ENCODE measurements around the gene KCNK5. TPM values are rescaled to one million over a fixed set of nuclear protein-coding genes. Genes with fewer than 3 reads are reported as not detected.

KCNK5 gene
- total RNA-seq, 1 experiment from 2014 or later: 0.79 TPM

DNA sequence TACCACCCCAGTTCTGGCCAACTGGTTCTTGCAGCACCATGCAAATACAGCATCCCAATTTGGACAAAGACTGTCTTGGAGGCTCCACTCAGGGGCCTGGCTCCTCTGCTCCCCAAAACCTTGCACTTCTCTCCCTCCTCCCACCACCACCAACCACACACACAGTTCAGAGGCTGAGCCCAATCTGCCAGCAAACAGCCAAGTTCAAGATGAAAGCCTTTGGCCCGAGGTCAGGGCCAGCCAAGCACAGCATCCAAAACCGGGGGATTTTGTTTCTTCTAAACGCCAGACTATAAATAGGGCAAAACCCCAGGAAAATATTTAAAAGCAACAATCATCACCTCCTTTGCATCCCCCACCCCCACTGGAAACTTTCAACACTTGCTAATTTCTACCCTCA, 5.7 kb downstream of the KCNK5 start:
- DNase-seq (ENCODE audit: low read depth, low spot score): no peak

DNA sequence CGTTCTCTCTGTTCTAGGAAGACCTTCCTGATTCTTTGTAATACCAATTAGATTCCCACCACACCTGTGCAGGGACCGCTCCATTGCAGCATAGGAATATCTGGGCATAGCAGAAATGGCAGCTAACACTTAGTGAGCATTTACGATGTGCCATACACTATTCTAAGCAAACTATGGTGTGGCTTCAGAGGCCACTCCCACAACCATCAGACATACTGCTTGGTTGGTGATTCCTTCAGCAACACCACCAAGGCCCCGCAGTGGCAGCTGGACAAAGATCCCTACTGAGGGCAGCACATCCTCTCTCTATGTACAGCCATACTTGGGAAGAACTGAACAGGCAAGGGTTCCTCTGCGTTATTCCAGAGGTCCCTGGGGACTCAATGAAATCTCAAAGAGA, 6.2 kb downstream of the KCNK5 start:
- DNase-seq (ENCODE audit: low read depth, low spot score): no peak
- in situ Hi-C loops (cut with HindIII; ENCODE audit: low pct_unique_long_range_greater_than_20kb, low sequenced_read_pairs): no loop called here

More for the DNA sequence above, 5.7 kb downstream of the KCNK5 start:
- in situ Hi-C loops (cut with HindIII; ENCODE audit: low pct_unique_long_range_greater_than_20kb, low sequenced_read_pairs): no loop called here

DNA sequence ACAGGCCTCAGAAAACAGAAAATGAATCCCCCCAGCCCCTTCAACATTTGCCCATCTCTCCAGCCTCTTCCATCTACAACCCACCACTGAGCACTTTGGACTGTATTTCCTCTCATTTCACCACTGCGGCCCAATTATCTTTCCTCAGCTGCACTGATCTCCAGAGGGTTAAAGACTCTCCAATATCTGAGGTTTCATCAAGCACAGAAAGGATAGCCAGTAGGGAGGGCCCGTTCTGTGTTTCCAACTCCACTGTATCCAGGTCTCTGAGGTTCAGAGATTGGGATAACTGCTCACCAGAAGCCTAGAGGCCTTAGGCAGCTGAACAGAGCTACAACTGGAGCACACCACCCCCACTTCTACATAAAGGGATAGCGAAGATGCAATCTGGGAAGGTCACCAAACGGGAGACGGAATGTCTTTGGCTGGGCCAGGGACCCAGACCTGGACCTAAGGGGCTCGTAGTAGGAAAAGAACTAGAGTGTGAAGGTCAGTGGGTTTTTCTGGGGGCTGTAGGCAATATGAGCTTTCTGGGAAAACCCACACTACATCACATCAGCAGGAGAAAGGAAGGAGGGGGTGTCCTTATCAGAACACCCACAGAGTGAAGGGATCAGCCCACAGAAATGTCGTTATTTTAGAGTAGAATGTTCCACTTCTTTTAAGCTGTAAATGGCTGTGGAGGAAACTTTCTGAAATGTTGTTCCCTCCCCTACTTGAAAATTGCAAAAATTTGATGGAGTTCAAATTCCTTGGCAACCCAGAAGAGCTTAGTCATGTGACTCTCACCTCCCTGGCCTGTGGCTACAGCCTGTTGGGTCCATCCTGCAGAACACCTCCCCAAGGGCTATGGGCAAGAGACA, 7.3 kb downstream of the KCNK5 start:
- no peak for DNase-seq (ENCODE audit: low read depth, low spot score)
- in situ Hi-C loops (cut with HindIII; ENCODE audit: low pct_unique_long_range_greater_than_20kb, low sequenced_read_pairs): no loop called here

DNA sequence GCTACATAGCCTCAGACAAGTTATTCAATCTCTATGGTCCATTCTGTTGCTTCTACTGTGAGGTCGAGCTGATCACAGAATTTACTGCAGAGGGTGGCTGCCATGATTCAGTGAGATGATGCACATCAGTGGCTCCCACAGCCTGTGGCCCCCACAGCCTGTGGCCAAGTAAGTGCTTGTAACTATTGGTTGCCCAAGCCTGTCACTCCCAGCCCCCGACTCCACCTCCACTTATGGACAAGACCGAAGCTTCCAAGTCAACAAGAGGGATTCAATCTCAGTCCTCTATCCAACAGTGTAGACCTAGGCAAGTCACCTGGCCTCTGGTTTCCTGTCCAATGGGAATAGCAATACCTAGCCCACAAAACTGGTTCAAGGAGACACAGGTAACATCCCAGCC, 8.2 kb downstream of the KCNK5 start:
- in situ Hi-C loops (cut with HindIII; ENCODE audit: low pct_unique_long_range_greater_than_20kb, low sequenced_read_pairs): no loop called here

DNA sequence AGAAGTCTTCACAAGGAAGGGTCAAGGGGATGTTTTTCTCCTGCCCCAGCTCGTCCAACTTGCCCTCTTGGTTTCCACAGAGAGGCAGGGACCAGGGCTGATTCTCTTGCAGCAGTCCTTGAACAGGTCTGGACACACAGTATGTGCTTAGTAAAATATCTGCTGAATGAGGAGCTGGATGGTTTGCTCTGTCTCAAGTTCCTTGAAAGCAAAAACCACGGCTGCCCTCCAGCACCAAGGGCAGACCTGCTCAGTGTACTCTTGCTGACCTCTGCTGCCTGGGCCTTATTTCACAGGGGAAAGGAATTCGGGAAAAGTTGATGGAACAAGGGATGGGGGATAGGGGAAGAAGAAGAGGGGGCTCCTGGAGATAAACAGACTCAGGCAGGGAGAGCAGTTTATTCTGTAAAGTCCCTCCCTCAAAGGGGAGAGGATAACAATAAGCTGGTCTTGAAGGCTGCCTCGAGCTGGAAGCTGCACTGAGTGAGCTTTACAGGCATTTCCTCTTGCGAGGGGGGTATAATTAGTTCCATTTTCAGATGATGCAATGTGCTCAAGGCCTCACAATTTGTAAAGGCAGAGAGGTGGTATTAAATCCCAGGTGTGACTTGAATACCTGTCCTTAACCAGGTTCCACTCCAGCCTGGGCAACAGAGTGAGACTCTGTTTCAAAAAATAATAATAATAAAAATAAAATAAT, 10.3 kb downstream of the KCNK5 start:
- no peak for DNase-seq (ENCODE audit: low read depth, low spot score)
- in situ Hi-C loops (cut with HindIII; ENCODE audit: low pct_unique_long_range_greater_than_20kb, low sequenced_read_pairs): no loop called here

More for the DNA sequence above, 8.2 kb downstream of the KCNK5 start:
- DNase-seq (ENCODE audit: low read depth, low spot score): no peak

DNA sequence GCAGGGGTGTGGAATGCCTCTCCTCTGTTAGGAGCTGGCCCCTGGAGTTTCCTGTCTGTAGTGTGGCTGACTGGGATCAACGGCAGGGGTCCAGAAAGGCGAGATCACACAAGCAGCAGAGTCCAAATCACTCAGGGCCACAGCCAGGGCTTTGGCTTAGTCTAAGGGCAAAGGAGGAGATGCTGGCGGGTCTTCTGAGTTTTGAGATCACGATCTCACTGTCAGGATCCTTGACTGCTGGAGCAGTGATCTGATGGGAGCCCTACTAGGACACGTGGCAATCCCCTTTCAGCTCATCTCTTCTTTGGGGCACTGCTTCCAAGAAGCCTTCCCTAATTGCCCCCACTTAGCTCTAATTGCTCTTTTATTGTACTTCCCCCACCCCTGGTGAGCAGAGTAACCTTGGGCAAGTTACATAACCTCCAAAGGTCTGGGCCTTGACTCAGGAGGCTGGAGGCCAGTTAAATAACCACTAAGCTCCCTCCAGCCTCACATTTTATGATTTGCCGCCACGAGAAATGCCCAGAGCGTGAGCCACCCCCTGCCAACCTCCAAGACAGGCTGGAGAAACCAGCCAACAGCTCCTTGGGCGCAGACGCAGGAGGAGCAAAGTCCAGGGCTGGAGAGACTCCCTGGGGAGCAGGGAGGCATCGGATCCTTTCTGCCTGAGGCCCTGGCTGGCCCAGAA, 12.0 kb downstream of the KCNK5 start:
- in situ Hi-C loops (cut with HindIII; ENCODE audit: low pct_unique_long_range_greater_than_20kb, low sequenced_read_pairs): no loop called here
- DNase-seq (ENCODE audit: low read depth, low spot score): no peak

DNA sequence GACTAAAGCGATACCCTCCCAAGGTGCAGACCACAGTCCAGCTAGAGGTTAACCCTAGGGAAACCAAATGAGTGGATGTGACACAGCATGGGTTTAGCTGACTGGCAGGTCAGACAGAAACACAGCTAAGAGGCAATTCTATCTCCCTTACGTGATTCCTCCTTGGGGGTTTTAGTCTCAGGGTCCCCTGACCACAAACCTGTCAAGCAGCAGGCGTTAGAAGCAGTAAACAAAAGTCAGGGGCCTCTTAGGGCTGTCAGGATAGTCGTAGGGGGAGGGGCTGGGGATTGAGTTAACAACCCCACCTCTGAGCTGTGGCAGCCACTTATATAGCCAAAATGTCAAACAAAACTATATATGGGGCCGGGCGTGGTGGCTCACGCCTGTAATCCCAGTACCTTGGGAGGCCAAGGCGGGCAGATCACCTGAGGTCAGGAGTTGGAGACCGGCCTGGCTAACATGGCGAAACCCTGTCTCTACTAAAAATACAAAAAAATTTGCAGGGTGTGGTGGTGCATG, 13.6 kb downstream of the KCNK5 start:
- in situ Hi-C loops (cut with HindIII; ENCODE audit: low pct_unique_long_range_greater_than_20kb, low sequenced_read_pairs): no loop called here
- DNase-seq (ENCODE audit: low read depth, low spot score): no peak

DNA sequence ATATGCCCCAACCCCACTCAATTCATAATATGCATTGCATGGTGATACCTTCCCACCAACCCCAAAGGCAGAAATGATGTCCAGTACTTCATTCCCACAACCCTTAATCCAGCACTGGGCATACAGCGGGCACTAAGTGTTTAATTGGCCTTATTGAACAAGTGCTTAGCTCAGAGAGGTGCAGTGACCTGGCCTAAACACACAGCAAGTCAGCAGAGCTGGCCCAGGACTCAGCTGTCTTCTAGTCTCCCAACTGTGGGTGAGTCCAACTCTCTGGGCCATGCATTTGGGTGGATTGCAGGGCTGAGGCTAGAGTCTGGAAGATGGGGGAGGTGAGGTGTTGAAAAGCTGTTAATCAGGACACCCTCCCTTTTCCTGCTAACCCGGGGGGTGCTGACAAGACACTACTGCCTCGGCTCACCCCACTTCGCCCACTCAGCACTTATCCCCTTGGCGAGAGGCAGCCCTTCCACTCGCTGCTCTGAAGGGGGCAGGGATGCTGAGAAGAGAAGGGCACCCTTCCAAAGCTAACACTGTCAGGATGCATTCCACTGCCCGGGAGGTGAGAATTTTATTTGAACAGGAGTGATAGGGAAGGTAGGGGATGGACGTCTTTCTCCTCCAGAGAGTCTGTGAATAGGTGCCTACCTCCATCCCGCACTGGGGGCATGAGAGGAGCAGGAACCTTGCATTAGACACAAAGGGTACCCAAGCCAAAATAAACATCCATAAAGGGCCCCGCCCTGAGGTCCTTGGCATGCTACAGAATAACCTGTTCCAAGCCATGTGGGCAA, 14.2 kb downstream of the KCNK5 start:
- in situ Hi-C loops (cut with HindIII; ENCODE audit: low pct_unique_long_range_greater_than_20kb, low sequenced_read_pairs): no loop called here
- no peak for DNase-seq (ENCODE audit: low read depth, low spot score)

DNA sequence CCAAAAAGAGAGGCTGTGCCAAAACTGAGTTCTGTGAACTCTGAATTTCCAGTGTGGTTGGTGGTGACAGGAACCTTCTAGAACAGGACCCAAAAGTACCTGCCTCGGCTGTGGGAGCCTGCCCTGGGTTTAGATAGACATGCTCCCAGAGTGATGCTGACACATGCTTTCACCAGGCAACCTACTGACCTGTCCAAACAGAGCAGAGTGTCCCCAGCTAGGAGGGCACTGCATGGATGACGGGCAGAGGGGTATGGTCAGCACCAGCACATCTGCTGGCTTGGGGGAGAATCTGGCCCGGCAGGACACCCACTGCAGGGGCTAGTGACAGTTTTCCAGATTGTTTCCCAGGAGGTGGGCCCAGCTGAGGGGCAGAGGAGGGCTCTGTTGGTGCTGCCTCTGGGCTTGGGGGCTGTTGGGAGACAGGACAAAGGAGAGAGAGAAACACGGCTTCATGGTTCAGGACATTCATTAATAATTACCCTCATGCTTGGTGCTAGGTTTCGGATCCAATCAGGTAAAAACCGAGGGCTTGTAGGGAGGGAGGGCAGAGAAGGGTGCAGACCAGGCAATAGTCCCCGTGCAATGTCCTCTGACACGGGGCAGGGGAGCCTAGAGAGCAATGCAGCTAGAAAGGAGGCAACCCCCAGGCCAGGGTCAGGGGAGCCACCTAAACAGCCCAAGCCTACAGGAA, 15.0 kb downstream of the KCNK5 start:
- in situ Hi-C loops (cut with HindIII; ENCODE audit: low pct_unique_long_range_greater_than_20kb, low sequenced_read_pairs): no loop called here
- no peak for DNase-seq (ENCODE audit: low read depth, low spot score)

DNA sequence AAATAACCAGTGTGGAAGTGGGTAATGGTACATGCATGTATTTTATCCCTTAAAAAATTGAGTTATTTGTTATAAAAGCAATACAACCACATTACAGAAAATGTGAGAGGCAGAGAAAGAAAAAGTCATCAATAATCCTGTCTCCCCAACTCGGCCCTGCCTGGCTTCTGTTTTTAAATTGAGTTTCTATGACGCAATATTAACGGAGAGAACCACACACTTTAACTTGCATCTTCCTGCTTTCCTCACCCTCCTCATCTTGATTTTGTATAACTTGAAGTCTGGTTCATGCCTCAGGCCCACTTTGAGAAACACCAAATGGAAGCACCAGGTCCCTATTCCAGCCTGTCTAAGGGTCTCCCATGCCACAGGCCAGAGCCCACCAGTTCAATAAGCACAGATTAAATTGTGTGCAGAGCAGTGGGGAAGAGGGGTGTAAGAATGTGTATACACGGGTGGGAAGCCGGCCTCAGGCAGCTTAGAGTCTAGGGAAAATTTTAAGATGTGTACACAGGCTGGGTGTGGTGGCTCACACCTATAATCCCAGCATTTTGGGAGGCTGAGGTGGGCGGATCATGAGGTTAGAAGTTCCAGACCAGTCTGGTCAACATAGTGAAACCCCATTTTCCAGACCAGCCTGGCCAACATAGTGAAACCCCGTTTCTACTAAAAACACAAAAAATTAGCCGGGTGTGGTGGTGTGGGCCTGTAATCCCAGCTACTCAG, 15.9 kb downstream of the KCNK5 start:
- DNase-seq (ENCODE audit: low read depth, low spot score): no peak
- in situ Hi-C loops (cut with HindIII; ENCODE audit: low pct_unique_long_range_greater_than_20kb, low sequenced_read_pairs): no loop called here

DNA sequence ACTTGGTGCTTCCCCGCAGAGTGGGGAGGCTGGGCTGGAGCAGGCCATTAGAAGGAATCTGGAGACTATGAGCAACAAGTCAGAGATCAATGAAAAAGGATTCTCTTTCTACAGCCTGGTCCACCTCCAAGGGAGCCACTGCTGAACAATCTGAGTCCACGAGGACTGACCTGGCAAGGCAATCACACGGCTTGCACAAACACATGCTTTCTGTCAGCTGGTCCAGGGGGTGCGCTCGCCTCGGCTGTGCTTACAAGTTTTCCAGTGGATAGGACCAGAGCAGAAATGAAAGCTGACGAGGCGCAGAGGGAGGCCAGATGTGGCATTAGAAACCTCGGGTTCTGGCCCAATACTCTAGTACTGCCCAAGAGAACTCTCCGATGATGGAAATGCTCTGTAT, 18.1 kb downstream of the KCNK5 start:
- in situ Hi-C loops (cut with HindIII; ENCODE audit: low pct_unique_long_range_greater_than_20kb, low sequenced_read_pairs): no loop called here
- no peak for DNase-seq (ENCODE audit: low read depth, low spot score)

DNA sequence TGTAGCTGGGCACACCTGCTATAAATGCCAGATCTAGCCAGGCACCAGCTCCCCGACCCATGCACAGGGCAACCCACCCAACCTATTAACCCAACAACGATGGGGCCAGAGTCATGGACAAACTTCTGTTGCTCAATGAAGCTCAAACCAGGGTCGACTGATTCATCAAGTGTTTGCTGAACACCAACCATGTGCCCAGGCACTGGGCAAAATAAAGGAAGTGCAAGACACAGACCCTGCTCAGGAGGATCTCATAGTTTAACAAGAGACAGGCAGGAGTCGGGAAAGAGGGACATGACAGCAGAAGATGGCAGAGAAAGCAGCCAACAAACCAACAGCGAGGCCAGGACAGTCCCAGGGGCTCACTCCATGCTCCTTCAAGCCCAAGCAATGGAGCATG, 18.8 kb downstream of the KCNK5 start:
- no peak for DNase-seq (ENCODE audit: low read depth, low spot score)
- in situ Hi-C loops (cut with HindIII; ENCODE audit: low pct_unique_long_range_greater_than_20kb, low sequenced_read_pairs): no loop called here

DNA sequence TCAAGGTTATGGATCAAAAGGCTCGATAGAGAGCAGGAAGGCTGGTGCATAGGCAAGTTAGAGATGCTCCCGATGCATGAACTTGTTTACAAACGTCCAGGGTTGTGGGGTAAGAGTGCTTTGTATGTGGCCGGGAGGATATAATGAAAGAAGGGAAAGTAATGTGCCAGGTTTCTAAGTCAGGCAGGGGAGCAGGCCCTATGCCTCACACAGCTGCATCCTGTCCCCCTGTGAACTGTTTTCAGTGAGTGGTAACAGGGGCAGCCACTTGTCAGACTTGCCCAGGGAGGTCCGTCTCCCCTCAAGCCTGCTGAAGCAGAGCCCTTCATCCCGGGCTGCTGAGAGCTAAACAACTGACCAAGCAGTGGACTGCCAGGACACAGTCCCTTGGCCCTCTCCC, 19.4 kb downstream of the KCNK5 start:
- no peak for DNase-seq (ENCODE audit: low read depth, low spot score)
- in situ Hi-C loops (cut with HindIII; ENCODE audit: low pct_unique_long_range_greater_than_20kb, low sequenced_read_pairs): no loop called here

DNA sequence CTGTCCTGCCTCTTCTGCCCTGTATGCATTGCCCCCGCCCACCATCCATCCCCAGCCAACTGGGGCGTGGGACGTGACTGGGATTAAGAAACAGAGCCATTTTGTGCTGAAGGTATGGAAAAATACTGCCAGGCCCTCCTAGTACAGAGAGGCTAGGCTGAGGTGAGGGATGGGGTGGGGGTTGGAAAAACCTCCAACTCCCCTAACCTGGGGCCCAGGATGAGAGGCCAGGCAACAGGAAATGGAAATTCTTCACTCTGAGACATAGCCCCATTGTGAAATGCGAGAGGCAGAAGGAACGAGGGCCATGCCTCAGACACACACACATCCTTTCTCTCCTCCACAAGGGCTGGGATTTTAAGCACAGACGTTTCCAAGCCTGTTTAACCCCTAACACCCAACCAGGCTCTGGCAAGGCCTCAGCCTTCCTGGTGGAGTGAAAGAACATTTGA, 19.9 kb downstream of the KCNK5 start:
- in situ Hi-C loops (cut with HindIII; ENCODE audit: low pct_unique_long_range_greater_than_20kb, low sequenced_read_pairs): no loop called here

DNA sequence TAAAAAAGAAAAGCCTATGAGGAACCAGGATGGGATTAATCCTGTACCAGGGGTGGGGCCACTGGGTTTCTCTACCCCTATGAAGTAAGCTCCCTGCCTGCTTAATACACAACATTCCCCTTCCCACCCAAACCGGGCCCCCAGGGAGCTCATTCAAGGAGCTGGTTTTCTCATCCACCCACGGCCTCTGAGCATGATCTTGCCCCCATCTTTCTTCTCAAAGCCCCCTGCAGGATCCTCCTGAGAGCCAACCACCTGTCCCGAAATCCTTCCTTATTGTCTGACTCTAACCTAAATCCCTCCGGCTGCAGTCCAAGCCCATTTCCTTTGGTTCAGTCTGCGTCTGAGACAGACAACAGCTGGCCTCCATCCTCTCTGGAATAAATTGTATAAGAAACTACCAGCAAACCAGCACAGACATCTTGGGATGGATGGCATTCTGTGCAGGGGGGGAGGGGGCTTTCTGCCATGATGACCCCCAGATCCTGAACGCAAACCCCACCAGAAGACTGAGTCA, 21.0 kb downstream of the KCNK5 start:
- in situ Hi-C loops (cut with HindIII; ENCODE audit: low pct_unique_long_range_greater_than_20kb, low sequenced_read_pairs): no loop called here
- no peak for DNase-seq (ENCODE audit: low read depth, low spot score)

More for the DNA sequence above, 19.9 kb downstream of the KCNK5 start:
- DNase-seq (ENCODE audit: low read depth, low spot score): no peak

Data from SK-MEL-5 (cell line).